Cerebellar cortex (tissue), 1 donor: ENCODE measurements around the gene POTEM.
"Not testable (repeated sequence)": the region's sequence is repeated elsewhere in the genome, so short reads cannot be mapped to it uniquely, and the experiment has no call there.

ENCODE experiments used
- DNase-seq: peaks from one replicate; pipeline ENCODE4 v3.0.0-alpha.2; 2015; ENCODE audit warnings: low spot score

Gene POTEM

DNA sequence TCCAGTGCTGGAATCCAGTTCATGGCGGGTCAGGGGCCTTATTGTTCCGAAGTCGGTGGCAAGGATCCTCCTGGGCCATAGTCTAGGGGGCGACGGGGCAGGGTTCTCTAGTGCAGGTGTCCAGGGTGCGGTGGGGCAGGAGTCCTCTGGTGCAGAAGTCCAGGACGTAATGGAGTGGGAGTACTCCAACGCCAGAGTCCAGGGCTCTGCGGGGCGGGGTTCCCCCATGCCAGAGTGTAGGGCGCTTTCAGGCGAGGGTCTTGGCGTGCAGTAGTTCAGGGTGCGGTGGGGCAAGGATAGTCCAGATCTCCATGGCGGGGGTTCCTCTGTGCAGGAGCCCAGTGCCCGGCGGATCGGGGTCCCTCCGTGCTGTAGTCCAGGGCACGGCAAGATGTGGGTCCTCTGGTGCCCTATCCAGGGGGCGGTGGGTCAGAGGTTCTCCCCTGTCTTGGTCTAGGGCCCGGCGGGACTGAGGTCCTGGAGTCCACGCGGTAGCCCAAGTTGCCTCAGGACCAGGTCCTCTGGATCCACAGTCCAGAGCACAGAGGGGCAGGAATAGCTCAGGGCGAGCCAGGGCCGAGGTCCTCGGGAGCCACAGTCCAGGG lies 70.9 kb downstream of the POTEM start:
- DNase-seq: not testable (repeated sequence)

DNA sequence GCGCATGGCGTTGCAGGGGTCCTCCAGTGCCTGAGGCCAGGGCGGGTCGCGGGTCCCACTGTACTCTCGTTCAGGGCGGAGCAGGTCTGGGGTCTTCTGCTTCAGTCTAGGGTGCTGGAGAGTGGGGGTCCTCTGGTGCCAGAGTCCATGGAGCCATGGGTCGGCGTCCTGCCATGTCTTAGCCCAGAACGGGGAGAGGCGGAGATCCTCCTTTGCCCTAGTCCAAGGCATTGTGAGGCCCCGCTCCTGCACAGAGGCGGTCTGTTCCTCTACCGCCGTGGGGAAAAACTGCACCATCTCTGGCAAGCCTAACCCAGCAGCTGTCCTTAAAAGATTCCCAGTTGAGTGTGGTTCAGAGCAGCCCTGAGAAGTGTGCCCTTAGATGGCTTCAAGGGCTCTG lies 71.6 kb downstream of the POTEM start:
- DNase-seq: not testable (repeated sequence)

DNA sequence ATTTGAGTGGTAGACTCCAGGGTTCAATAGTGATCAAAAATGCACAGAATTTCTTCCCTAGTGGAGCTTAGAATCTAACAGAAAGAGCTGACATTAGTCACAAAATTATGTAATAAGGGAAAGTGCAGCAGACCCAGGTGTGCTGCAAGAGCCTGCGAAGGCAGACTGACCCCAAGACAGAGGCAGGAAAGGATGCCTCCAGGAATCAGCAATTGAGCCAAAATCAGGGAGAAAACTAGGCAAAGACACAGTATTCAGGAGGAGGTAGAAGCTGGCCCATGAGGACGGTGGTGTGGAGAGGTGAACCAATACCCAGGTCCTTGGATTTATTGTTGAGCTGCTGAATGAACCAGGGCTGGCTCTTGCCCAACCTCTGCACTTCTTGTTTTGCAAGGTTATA lies 76.2 kb downstream of the POTEM start:
- DNase-seq: not testable (repeated sequence)
